ENCODE results near the gene GRB10.
A peak's percentile ranks its signal among the peaks of the same experiment; 100 is the strongest.

GRB10 gene

GRCh38 chr7:50713123-50713965 lies 69.4 kb downstream of the GRB10 start:
- no peak for DNase-seq

- no peak for DNase-seq
Observed at GRCh38 chr7:50712252-50713122, 70.2 kb downstream of the GRB10 start.

GRCh38 chr7:50711271-50712175 lies 71.2 kb downstream of the GRB10 start:
- no peak for DNase-seq

- no peak for DNase-seq
Observed at GRCh38 chr7:50710441-50711154, 72.1 kb downstream of the GRB10 start.

- DNase-seq = no peak
Observed at GRCh38 chr7:50709151-50709550, 73.5 kb downstream of the GRB10 start.

- no peak for DNase-seq
Observed at GRCh38 chr7:50707236-50708006, 75.3 kb downstream of the GRB10 start.

GRCh38 chr7:50706469-50706937 lies 76.2 kb downstream of the GRB10 start:
- DNase-seq = no peak

- DNase-seq = no peak
Observed at GRCh38 chr7:50704844-50705243, 77.9 kb downstream of the GRB10 start.

GRCh38 chr7:50703654-50704053 lies 79.0 kb downstream of the GRB10 start:
- DNase-seq = no peak

GRCh38 chr7:50699143-50699542 lies 83.6 kb downstream of the GRB10 start:
- no peak for DNase-seq

- no peak for DNase-seq
Observed at GRCh38 chr7:50697748-50698147, 84.9 kb downstream of the GRB10 start.

- DNase-seq = peak in 1 of 2 experiments; percentile 8
Observed at GRCh38 chr7:50696810-50697582, 85.7 kb downstream of the GRB10 start.

- no peak for DNase-seq
Observed at GRCh38 chr7:50695026-50695425, 87.7 kb downstream of the GRB10 start.

GRCh38 chr7:50693455-50694130 lies 89.1 kb downstream of the GRB10 start:
- DNase-seq = no peak

- no peak for DNase-seq
Observed at GRCh38 chr7:50690541-50691011, 92.1 kb downstream of the GRB10 start.

GRCh38 chr7:50688226-50688590 lies 94.5 kb downstream of the GRB10 start:
- no peak for DNase-seq

GRCh38 chr7:50687575-50688225 lies 95.0 kb downstream of the GRB10 start:
- no peak for DNase-seq

- DNase-seq = no peak
Observed at GRCh38 chr7:50687096-50687495, 95.6 kb downstream of the GRB10 start.

Measured in SW 1271 (cell line).